ENCODE results near the gene HOXD11.

DNA sequence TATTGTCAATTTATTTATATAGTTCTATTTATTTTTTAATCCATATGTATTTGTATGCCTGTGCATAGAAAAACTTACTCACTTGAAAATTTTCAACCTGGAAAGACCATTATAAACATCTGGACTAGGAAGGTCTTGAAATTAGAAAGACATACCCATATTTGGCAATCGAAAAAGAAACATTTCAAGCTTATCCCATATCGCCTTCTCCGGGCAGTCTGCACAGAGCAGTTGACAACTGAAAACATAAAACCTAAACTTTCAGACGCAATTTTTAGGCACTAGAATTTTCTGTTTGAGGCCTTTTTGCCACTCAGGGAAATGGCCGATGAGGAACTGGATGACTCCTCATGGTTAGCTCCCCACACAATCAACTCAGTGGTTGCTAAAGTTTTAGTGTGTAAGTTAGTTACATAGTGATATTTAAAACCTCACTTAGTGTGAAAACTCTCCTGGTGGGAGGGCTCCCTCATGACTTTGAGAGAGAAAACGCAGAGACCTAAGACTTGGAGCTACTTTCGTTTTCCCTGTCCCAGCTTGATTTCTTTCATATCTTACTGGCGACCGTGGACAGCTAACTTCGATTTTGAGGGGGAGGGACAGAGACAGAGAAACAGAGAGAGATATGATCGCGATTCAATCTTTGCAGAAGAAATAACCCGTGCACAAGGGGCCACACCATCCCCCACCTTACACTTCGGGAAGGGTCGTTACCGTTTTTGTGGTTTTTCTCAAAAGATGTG is 10.7 kb upstream of the HOXD11 start:
- TF ChIP-seq, protein P1, sequence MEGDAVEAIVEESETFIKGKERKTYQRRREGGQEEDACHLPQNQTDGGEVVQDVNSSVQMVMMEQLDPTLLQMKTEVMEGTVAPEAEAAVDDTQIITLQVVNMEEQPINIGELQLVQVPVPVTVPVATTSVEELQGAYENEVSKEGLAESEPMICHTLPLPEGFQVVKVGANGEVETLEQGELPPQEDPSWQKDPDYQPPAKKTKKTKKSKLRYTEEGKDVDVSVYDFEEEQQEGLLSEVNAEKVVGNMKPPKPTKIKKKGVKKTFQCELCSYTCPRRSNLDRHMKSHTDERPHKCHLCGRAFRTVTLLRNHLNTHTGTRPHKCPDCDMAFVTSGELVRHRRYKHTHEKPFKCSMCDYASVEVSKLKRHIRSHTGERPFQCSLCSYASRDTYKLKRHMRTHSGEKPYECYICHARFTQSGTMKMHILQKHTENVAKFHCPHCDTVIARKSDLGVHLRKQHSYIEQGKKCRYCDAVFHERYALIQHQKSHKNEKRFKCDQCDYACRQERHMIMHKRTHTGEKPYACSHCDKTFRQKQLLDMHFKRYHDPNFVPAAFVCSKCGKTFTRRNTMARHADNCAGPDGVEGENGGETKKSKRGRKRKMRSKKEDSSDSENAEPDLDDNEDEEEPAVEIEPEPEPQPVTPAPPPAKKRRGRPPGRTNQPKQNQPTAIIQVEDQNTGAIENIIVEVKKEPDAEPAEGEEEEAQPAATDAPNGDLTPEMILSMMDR (IDR thresholded peaks at IDR 0.05), result no peak
- TF ChIP-seq EP300 (IDR thresholded peaks at IDR 0.05), result no peak
- no peak for TF ChIP-seq POLR2A (IDR thresholded peaks at IDR 0.05)

All from suprapubic skin (tissue), 3 donors.